ENCODE results near the gene RAPH1. TPM values are rescaled to one million over a fixed set of nuclear protein-coding genes. Genes with fewer than 3 reads are reported as not detected.
"Not testable (repeated sequence)": the region's sequence is repeated elsewhere in the genome, so short reads cannot be mapped to it uniquely, and the experiment has no call there.

RAPH1 gene
- polyA plus RNA-seq, 3 donors: 13.4 to 16.2 (median 14.6) TPM

GRCh38 chr2:203438528-203438927 is 96.6 kb downstream of the RAPH1 start:
- DNase-seq: no peak

GRCh38 chr2:203437511-203437910 is 97.6 kb downstream of the RAPH1 start:
- DNase-seq: no peak

GRCh38 chr2:203436496-203436895 is 98.6 kb downstream of the RAPH1 start:
- no peak for DNase-seq

- DNase-seq: no peak
Measured at GRCh38 chr2:203432811-203433210, 102.3 kb downstream of the RAPH1 start.

GRCh38 chr2:203431391-203432185 is 103.5 kb downstream of the RAPH1 start:
- no peak for DNase-seq

- not testable (repeated sequence) for DNase-seq
Measured at GRCh38 chr2:203429643-203430042, 105.5 kb downstream of the RAPH1 start.

- DNase-seq: no peak
Measured at GRCh38 chr2:203427061-203427460, 108.0 kb downstream of the RAPH1 start.

- DNase-seq: no peak
Measured at GRCh38 chr2:203418271-203418670, 116.8 kb downstream of the RAPH1 start.

- no peak for DNase-seq
Measured at GRCh38 chr2:203413796-203414195, 121.3 kb downstream of the RAPH1 start.

GRCh38 chr2:203412546-203413331 is 122.4 kb downstream of the RAPH1 start:
- DNase-seq: no peak

- no peak for DNase-seq
Measured at GRCh38 chr2:203407496-203407895, 127.6 kb downstream of the RAPH1 start.

- DNase-seq: no peak
Measured at GRCh38 chr2:203404996-203405395, 130.1 kb downstream of the RAPH1 start.

GRCh38 chr2:203400805-203401585 is 134.1 kb downstream of the RAPH1 start:
- no peak for DNase-seq

- DNase-seq: no peak
Measured at GRCh38 chr2:203399031-203399430, 136.1 kb downstream of the RAPH1 start.

- no peak for DNase-seq
Measured at GRCh38 chr2:203396667-203397066, 138.4 kb downstream of the RAPH1 start.

- no peak for DNase-seq
Measured at GRCh38 chr2:203395858-203396257, 139.2 kb downstream of the RAPH1 start.

GRCh38 chr2:203394519-203395227 is 140.4 kb downstream of the RAPH1 start:
- no peak for DNase-seq

- not testable (repeated sequence) for DNase-seq
Measured at GRCh38 chr2:203388153-203388552, 146.9 kb downstream of the RAPH1 start.

GRCh38 chr2:203383038-203383437 is 152.1 kb downstream of the RAPH1 start:
- no peak for DNase-seq

- DNase-seq: peak; percentile 40
Measured at GRCh38 chr2:203379156-203379555, 155.9 kb downstream of the RAPH1 start.

GRCh38 chr2:203376173-203376572 is 158.9 kb downstream of the RAPH1 start:
- DNase-seq: no peak

GRCh38 chr2:203372706-203373105 is 162.4 kb downstream of the RAPH1 start:
- not testable (repeated sequence) for DNase-seq
